Sciatic nerve (tissue), 2 donors: ENCODE results near the gene TEAD2. TPM values are rescaled to one million over a fixed set of nuclear protein-coding genes. Genes with fewer than 3 reads are reported as not detected.

ENCODE experiments used
- ATAC-seq: fragments of 200-7000 bp; cut with Tn5 transposase; one replicate; pipeline ENCODE4 v1.9.1; 2020; ENCODE audit warnings: mild to moderate bottlenecking, moderate library complexity
- DNase-seq: peaks from one replicate; pipeline ENCODE4 v3.0.0-alpha.2; 2020; ENCODE audit warnings: low spot score
- intact Hi-C: fragments of 100-400 bp; cut with DNase I; formaldehyde crosslinking; loops from one replicate; pipeline ENCODE4 v1.14.2; 2022
- total RNA-seq: library from RNA; stranded (reverse); fragmentation: NEBNext Ultra II Directional; extraction: Animal tissue kit (Norgen Biotek cat#: 25700); gene quantifications from one replicate; pipeline ENCODE4 v1.2.1, GENCODE V29; 2021
- donor health status: DM: no; HTN: no; CAD: no.
- donor health status: DM: no; HTN: no; CAD: no.

Gene TEAD2
- total RNA-seq: 33.0 TPM

GRCh38 chr19:49362048-49362928 is at the start of gene TEAD2:
TEAD2 (minus strand) TSS chr19:49362416; CDS start chr19:49360075, 2,341 bp downstream.
- ATAC-seq (peak; percentile 72), DNase-seq (peak; percentile 90)
- intact Hi-C loops: no loop called here

- ATAC-seq (no peak), DNase-seq (no peak)
- intact Hi-C loops: no loop called here
These were observed 49.6 kb upstream of the TEAD2 start for GRCh38 chr19:49411681-49412326.

GRCh38 chr19:49409441-49410029 is 47.3 kb upstream of the TEAD2 start:
- no peak for ATAC-seq
- no peak for DNase-seq
- intact Hi-C loops: no loop called here

- DNase-seq: no peak
- intact Hi-C loops: no loop called here
- ATAC-seq: no peak
These were observed 46.7 kb upstream of the TEAD2 start for GRCh38 chr19:49408816-49409440.

- intact Hi-C loops: no loop called here
- DNase-seq (no peak), ATAC-seq (no peak)
These were observed 45.3 kb upstream of the TEAD2 start for GRCh38 chr19:49407482-49408015.

- intact Hi-C loops: no loop called here
- DNase-seq: no peak
- ATAC-seq: no peak
These were observed 44.9 kb upstream of the TEAD2 start for GRCh38 chr19:49407079-49407478.

- intact Hi-C loops: no loop called here
- no peak for DNase-seq
- ATAC-seq: no peak
These were observed 41.4 kb upstream of the TEAD2 start for GRCh38 chr19:49403404-49404187.

- ATAC-seq: no peak
- DNase-seq: no peak
- intact Hi-C loops: no loop called here
These were observed 37.8 kb upstream of the TEAD2 start for GRCh38 chr19:49400029-49400428.

GRCh38 chr19:49398931-49399330 is 36.7 kb upstream of the TEAD2 start:
- DNase-seq (no peak), ATAC-seq (no peak)
- intact Hi-C loops: no loop called here

GRCh38 chr19:49398001-49398615 is 35.9 kb upstream of the TEAD2 start:
- intact Hi-C loops: no loop called here
- DNase-seq (no peak), ATAC-seq (no peak)

- no peak for DNase-seq
- intact Hi-C loops: no loop called here
- ATAC-seq: no peak
These were observed 34.7 kb upstream of the TEAD2 start for GRCh38 chr19:49396738-49397505.

GRCh38 chr19:49395581-49396407 is 33.6 kb upstream of the TEAD2 start:
- intact Hi-C loops: no loop called here
- no peak for DNase-seq
- ATAC-seq: no peak

GRCh38 chr19:49393881-49394280 is 31.7 kb upstream of the TEAD2 start:
- intact Hi-C loops: no loop called here
- ATAC-seq: no peak
- DNase-seq: no peak

GRCh38 chr19:49391581-49392399 is 29.6 kb upstream of the TEAD2 start:
- ATAC-seq (peak; percentile 87), DNase-seq (peak; percentile 88)
- intact Hi-C loops: no loop called here

GRCh38 chr19:49390929-49391359 is 28.7 kb upstream of the TEAD2 start:
- DNase-seq (no peak), ATAC-seq (no peak)
- intact Hi-C loops: no loop called here
